HCT116 (cell line): ENCODE results near the gene PROSER2. TPM values are rescaled to one million over a fixed set of nuclear protein-coding genes. Genes with fewer than 3 reads are reported as not detected.

Source experiments
- ATAC-seq: fragments of 200-7000 bp; cut with Tn5 transposase; 2 replicates; pipeline ENCODE4 v1.9.1; 2020; ENCODE audit warnings: mild to moderate bottlenecking, moderate library complexity
- BruUV-seq: library from RNA; stranded (reverse); fragments of 400-500 nt; replicated peaks from 2 replicates; lab custom pipeline; 2021; lab: Mats Ljungman, UMichigan
- CTCF ChIA-PET: fragments of 300-600 bp; sonication (Branson Sonifier 250); formaldehyde crosslinking; loops from one replicate; lab custom pipeline; 2021; ENCODE audit warnings: antibody characterized with exemption; lab: Charles Lee
- POLR2A ChIA-PET: fragments of 300-600, 350-600 bp; sonication (Branson Sonifier 250); formaldehyde crosslinking; loops from one replicate; lab custom pipeline; 2021; ENCODE audit warnings: antibody characterized with exemption; lab: Charles Lee
- RAD21 ChIA-PET, 2 experiments: fragments of 300-600 bp; sonication (Branson Sonifier 250); formaldehyde crosslinking; loops; one replicate each; lab custom pipeline; 2023; ENCODE audit warnings: low total read pairs in 2 of 2; ENCODE audit not compliant: uncharacterized antibody in 2 of 2, unreplicated experiment in 2 of 2, low non-redundant PET in 1 of 2; lab: Charles Lee
- DNase-seq: peaks from one replicate; pipeline ENCODE4 v3.0.0-alpha.2; 2010; ENCODE audit warnings: low read depth, low spot score
- H2AFZ ChIP-seq: fragments of 200-600 bp; shearing (Covaris generic), sonication (generic); 2 replicates; pipeline ENCODE4 v1.6.1; 2017; ENCODE audit warnings: low read depth, mixed run types, mixed read lengths, antibody characterized with exemption, low read length; ENCODE audit not compliant: poor library complexity, severe bottlenecking
- H3K27ac ChIP-seq: 2 replicates; pipeline ENCODE4 v1.5.1; 2012; ENCODE audit warnings: low read depth, low read length
- H3K27me3 ChIP-seq: fragments of 200-600 bp; sonication (generic); 2 replicates; pipeline ENCODE4 v1.6.1; 2016; ENCODE audit warnings: mixed run types, low read length, mixed read lengths; ENCODE audit not compliant: insufficient read depth
- H3K36me3 ChIP-seq, 2 experiments: fragments of 200-500 bp in 1 of 2; fragments of 200-600 bp in 1 of 2; sonication (Bioruptor generic) in 1 of 2; sonication (generic) in 1 of 2; 2 replicates each; pipeline versions ENCODE4 v1.5.1 to v1.6.1; 2014 to 2016; ENCODE audit warnings: low read length in 2 of 2, inconsistent platforms in 1 of 2, mixed read lengths in 1 of 2, mixed run types in 1 of 2; ENCODE audit not compliant: insufficient read depth in 2 of 2, control insufficient read depth in 1 of 2
- H3K4me1 ChIP-seq, 2 experiments: fragments of 200-600 bp in 1 of 2; sonication (generic) in 1 of 2; 2 replicates each; pipeline versions ENCODE4 v1.5.1 to v1.6.1; 2012 to 2017; ENCODE audit warnings: low read length in 2 of 2, inconsistent platforms in 1 of 2, mild to moderate bottlenecking in 1 of 2, mixed read lengths in 1 of 2, mixed run types in 1 of 2, moderate library complexity in 1 of 2; ENCODE audit not compliant: insufficient read depth in 2 of 2, control insufficient read depth in 1 of 2
- H3K4me2 ChIP-seq: fragments of 200-600 bp; sonication (generic); 2 replicates; pipeline ENCODE4 v1.6.1; 2017; ENCODE audit warnings: mixed run types, low read length, mixed read lengths
- H3K4me3 ChIP-seq, 2 experiments: fragments of 200-600 bp in 1 of 2; sonication (generic) in 1 of 2; replicated peaks in 1 of 2; 2 replicates each; pipeline ENCODE4 v1.5.1; 2011 to 2016; ENCODE audit warnings: low read length in 2 of 2, control low read depth in 1 of 2, low read depth in 1 of 2, mild to moderate bottlenecking in 1 of 2, mixed read lengths in 1 of 2, mixed run types in 1 of 2
- H3K79me2 ChIP-seq: fragments of 200-600 bp; sonication (generic); 2 replicates; pipeline ENCODE4 v1.6.1; 2017; ENCODE audit warnings: mild to moderate bottlenecking, mixed run types, low read length, moderate library complexity, mixed read lengths; ENCODE audit not compliant: insufficient read depth
- H3K9ac ChIP-seq: fragments of 200-600 bp; sonication (generic); 2 replicates; pipeline ENCODE4 v1.6.1; 2016; ENCODE audit warnings: low read length, mixed read lengths
- H3K9me2 ChIP-seq: fragments of 200-600 bp; sonication (generic), shearing (Covaris generic); 2 replicates; pipeline ENCODE4 v1.6.1; 2017; ENCODE audit warnings: mixed run types, mild to moderate bottlenecking, moderate library complexity; ENCODE audit not compliant: insufficient read depth
- H3K9me3 ChIP-seq, 2 experiments: fragments of 200-500 bp in 1 of 2; fragments of 200-600 bp in 1 of 2; sonication (Bioruptor generic) in 1 of 2; sonication (generic) in 1 of 2; 2 replicates each; pipeline ENCODE4 v1.6.1; 2014 to 2017; ENCODE audit warnings: low read length in 2 of 2, mixed read lengths in 2 of 2, inconsistent platforms in 1 of 2, low read depth in 1 of 2, mild to moderate bottlenecking in 1 of 2, mixed run types in 1 of 2, moderate library complexity in 1 of 2; ENCODE audit not compliant: control insufficient read depth in 1 of 2, insufficient read depth in 1 of 2
- H4K20me1 ChIP-seq: fragments of 200-600 bp; sonication (generic), shearing (Covaris generic); 2 replicates; pipeline ENCODE4 v1.6.1; 2017; ENCODE audit warnings: mixed run types, mild to moderate bottlenecking, moderate library complexity; ENCODE audit not compliant: insufficient read depth
- CTCF ChIP-seq, 3 experiments: fragments of 200-600 bp in 1 of 3; sonication (generic) in 1 of 3; IDR thresholded peaks in 2 of 3; conservative IDR thresholded peaks in 1 of 3; 2 replicates each; pipeline ENCODE4 v1.5.1; 2012 to 2017; ENCODE audit warnings: low read depth in 2 of 3, low read length in 2 of 3, antibody characterized with exemption in 1 of 3, borderline replicate concordance in 1 of 3, control low read depth in 1 of 3, mild to moderate bottlenecking in 1 of 3, mixed read lengths in 1 of 3, mixed run types in 1 of 3, moderate library complexity in 1 of 3; ENCODE audit not compliant: insufficient read depth in 1 of 3
- FOSL1 ChIP-seq: IDR thresholded peaks from 2 replicates; pipeline ENCODE4 v1.6.1; 2012; ENCODE audit warnings: low read depth
- MAX ChIP-seq: IDR thresholded peaks from 2 replicates; pipeline ENCODE4 v1.6.1; 2012
- POLR2A ChIP-seq: IDR thresholded peaks from 2 replicates; pipeline ENCODE4 v1.7.0; 2011; ENCODE audit warnings: borderline replicate concordance; ENCODE audit not compliant: insufficient read depth, insufficient read length; ENCODE audit errors: extremely low read depth
- SP1 ChIP-seq: IDR thresholded peaks from 2 replicates; pipeline ENCODE4 v1.6.1; 2012; ENCODE audit warnings: low read depth
- YY1 ChIP-seq: IDR thresholded peaks from 2 replicates; pipeline ENCODE4 v1.6.1; 2011; ENCODE audit warnings: low read length, low read depth, moderate library complexity, mild to moderate bottlenecking; ENCODE audit not compliant: insufficient replicate concordance; ENCODE audit errors: extremely low read depth
- ZFX ChIP-seq: fragments of 450-650 bp; IDR thresholded peaks from 2 replicates; pipeline ENCODE4 v1.6.1; 2017
- ZNF274 ChIP-seq: fragments of 200-500 bp; sonication (Bioruptor generic); IDR thresholded peaks from 2 replicates; pipeline ENCODE4 v1.6.1; 2014; ENCODE audit warnings: mild to moderate bottlenecking, low read depth, low read length, inconsistent platforms
- intact Hi-C: fragments of 100-400 bp; cut with micrococcal nuclease; formaldehyde crosslinking; loops from 2 replicates; pipeline ENCODE4 v1.10.0; 2022
- total RNA-seq: library from RNA; stranded (reverse); gene quantifications from one replicate; pipeline ENCODE4 v1.2.1, GENCODE V29; 2021; ENCODE audit not compliant: unreplicated experiment

PROSER2 gene
- total RNA-seq, 1 experiment from 2014 or later: 46.2 TPM

- TF ChIP-seq CTCF (IDR thresholded peaks at IDR 0.05 in 2 of 3, conservative IDR thresholded peaks at IDR 0.05 in 1 of 3; ENCODE audit: borderline replicate concordance in 1 of 3, insufficient read depth in 1 of 3, low read depth in 2 of 3, low read length in 2 of 3): no peak
- no peak for TF ChIP-seq ZNF274
- TF ChIP-seq MAX: no peak
- no peak for TF ChIP-seq SP1
- no peak for TF ChIP-seq FOSL1
Measured at GRCh38 chr10:11854301-11854700, 31.1 kb downstream of the PROSER2 start (continued).

- no peak for TF ChIP-seq POLR2A
- TF ChIP-seq YY1: no peak
- no peak for TF ChIP-seq ZFX
- no peak for TF ChIP-seq ZNF274
- no peak for TF ChIP-seq FOSL1
- CTCF ChIA-PET: no interaction called here
Measured at GRCh38 chr10:11856089-11856488, 32.9 kb downstream of the PROSER2 start.

More at GRCh38 chr10:11856089-11856488, 32.9 kb downstream of the PROSER2 start:
- Histone ChIP-seq H3K4me1 (peaks cover 0 to 5% of the 10 kb centered on the region in 2 experiments; a peak in 1 of 4 replicates), H3K27ac (no peak overlapping the region), H3K4me2 (no peak overlapping the region), H2AFZ (no peak overlapping the region), H4K20me1 (no peaks in the 10 kb centered on the region), H3K36me3 (peaks cover 11 to 60% of the 10 kb centered on the region in 2 experiments; a peak in 3 of 4 replicates), H3K9ac (no peak overlapping the region), H3K9me2 (no peaks in the 10 kb centered on the region), H3K79me2 (peaks cover 88% of the 10 kb centered on the region), H3K27me3 (no peaks in the 10 kb centered on the region), H3K9me3 (no peaks in the 10 kb centered on the region), H3K4me3 (no peak overlapping the region)
- intact Hi-C loops: no loop called here
- RAD21 ChIA-PET: no interaction called here
- DNase-seq (no peak), ATAC-seq (no peak)
- BruUV-seq: no TSS peak
- POLR2A ChIA-PET: no interaction called here
